Smooth muscle cell (in vitro differentiated cells): Measurements from ENCODE around the gene SIAH2. TPM values are rescaled to one million over a fixed set of nuclear protein-coding genes. Genes with fewer than 3 reads are reported as not detected.

ENCODE experiments used
- DNase-seq: peaks from one replicate; lab custom pipeline; 2025; ENCODE audit not compliant: unreplicated experiment; lab: John Stamatoyannopoulos, UW
- H2AFZ ChIP-seq: fragments of 200-600 bp; sonication (generic); 2 replicates; pipeline ENCODE4 v1.6.0; 2016; ENCODE audit warnings: antibody characterized with exemption, low read depth, mild to moderate bottlenecking
- H3F3A ChIP-seq: fragments of 200-600 bp; sonication (generic); 2 replicates; pipeline ENCODE4 v1.6.0; 2017; ENCODE audit warnings: antibody characterized with exemption, low read depth
- H3K27ac ChIP-seq: fragments of 200-600 bp; sonication (generic); 2 replicates; pipeline ENCODE4 v1.5.1; 2016; ENCODE audit warnings: low read depth, mild to moderate bottlenecking
- H3K27me3 ChIP-seq: fragments of 200-600 bp; sonication (generic); 2 replicates; pipeline ENCODE4 v1.6.1; 2016; ENCODE audit warnings: low read depth, mild to moderate bottlenecking
- H3K36me3 ChIP-seq: fragments of 200-600 bp; sonication (generic); 2 replicates; pipeline ENCODE4 v1.5.1; 2016; ENCODE audit warnings: low read depth
- H3K4me1 ChIP-seq: fragments of 200-600 bp; sonication (generic); 2 replicates; pipeline ENCODE4 v1.5.1; 2016; ENCODE audit warnings: low read depth
- H3K4me2 ChIP-seq: fragments of 200-600 bp; sonication (generic); 2 replicates; pipeline ENCODE4 v1.6.0; 2016; ENCODE audit warnings: mild to moderate bottlenecking
- H3K4me3 ChIP-seq: fragments of 200-600 bp; sonication (generic); 2 replicates; pipeline ENCODE4 v1.5.1; 2016; ENCODE audit warnings: mild to moderate bottlenecking
- H3K79me2 ChIP-seq: fragments of 200-600 bp; sonication (generic); 2 replicates; pipeline ENCODE4 v1.6.0; 2016; ENCODE audit warnings: low read depth, mild to moderate bottlenecking
- H3K9ac ChIP-seq: fragments of 200-600 bp; sonication (generic); 2 replicates; pipeline ENCODE4 v1.6.0; 2016; ENCODE audit warnings: low read depth
- H3K9me3 ChIP-seq: fragments of 200-600 bp; sonication (generic); replicated peaks from 2 replicates; pipeline ENCODE4 v1.5.1; 2016; ENCODE audit warnings: low read depth
- H4K20me1 ChIP-seq: fragments of 200-600 bp; sonication (generic); 2 replicates; pipeline ENCODE4 v1.6.0; 2016; ENCODE audit warnings: low read depth
- CTCF ChIP-seq: fragments of 200-600 bp; sonication (generic); IDR thresholded peaks from 2 replicates; pipeline ENCODE4 v1.5.1; 2017; ENCODE audit warnings: borderline replicate concordance, mild to moderate bottlenecking, antibody characterized with exemption; ENCODE audit not compliant: insufficient read depth, poor library complexity, severe bottlenecking
- WGBS: methylation state at CpG from one replicate; pipeline ENCODE4 v1.1.7; 2016; ENCODE audit warnings: low lambda C conversion rate; 5-methylcytosine and 5-hydroxymethylcytosine counted together
- polyA plus RNA-seq: library from polyadenylated mRNA; unstranded; fragments of >200 nt; fragmentation: Nextera tagmentation; extraction: Ambion mirVana; gene quantifications from 2 replicates; pipeline ENCODE4 v1.2.1, GENCODE V29; 2016
- total RNA-seq: library from RNA; depleted of rRNA; stranded (reverse); fragments of >200 nt; gene quantifications from 2 replicates; pipeline ENCODE4 v1.2.3, GENCODE V29; 2014

SIAH2 gene
- total and polyA plus RNA-seq, 2 experiments from 2014 or later: 43.9 to 44.9 TPM

GRCh38 chr3:150789451-150789850 lies 26.5 kb upstream of the SIAH2 start:
- Histone ChIP-seq H2AFZ (no peak overlapping the region), H3K4me2 (no peak overlapping the region), H3K4me1 (no peaks in the 10 kb centered on the region), H3K9me3 (no peaks in the 10 kb centered on the region), H3K36me3 (no peaks in the 10 kb centered on the region), H4K20me1 (no peaks in the 10 kb centered on the region), H3K27me3 (no peaks in the 10 kb centered on the region), H3F3A (no peaks in the 10 kb centered on the region), H3K4me3 (no peak overlapping the region), H3K9ac (no peak overlapping the region), H3K27ac (no peak overlapping the region), H3K79me2 (no peaks in the 10 kb centered on the region)
- DNase-seq: no peak
- WGBS: 91% methylated on average over 4 of the region's 4 CpGs
- no peak for TF ChIP-seq CTCF

GRCh38 chr3:150787741-150788370 lies 24.9 kb upstream of the SIAH2 start:
- Histone ChIP-seq H4K20me1 (no peaks in the 10 kb centered on the region), H3K4me1 (no peaks in the 10 kb centered on the region), H3K79me2 (no peaks in the 10 kb centered on the region), H3K27ac (no peak overlapping the region), H3K4me3 (no peak overlapping the region), H3K9me3 (no peaks in the 10 kb centered on the region), H2AFZ (peak overlapping the region; percentile 35), H3F3A (no peaks in the 10 kb centered on the region), H3K27me3 (no peaks in the 10 kb centered on the region), H3K4me2 (peak overlapping the region; percentile 46), H3K36me3 (no peaks in the 10 kb centered on the region), H3K9ac (no peak overlapping the region)
- peak; percentile 17 for DNase-seq
- TF ChIP-seq CTCF: peak; percentile 90
- 3% methylated on average over 10 of the region's 10 CpGs for WGBS

- TF ChIP-seq CTCF: no peak
- H3K4me1 ChIP-seq: no peaks in the 10 kb centered on the region
- no peak overlapping the region for H3K27ac ChIP-seq
- no peaks in the 10 kb centered on the region for H3K9me3 ChIP-seq
- H2AFZ ChIP-seq: no peak overlapping the region
- H3K9ac ChIP-seq: no peak overlapping the region
- H3K79me2 ChIP-seq: no peaks in the 10 kb centered on the region
- no peak overlapping the region for H3K4me3 ChIP-seq
- H3K27me3 ChIP-seq: no peaks in the 10 kb centered on the region
- no peak overlapping the region for H3K4me2 ChIP-seq
- H3F3A ChIP-seq: no peaks in the 10 kb centered on the region
- no peak for DNase-seq
- H4K20me1 ChIP-seq: no peaks in the 10 kb centered on the region
- no peaks in the 10 kb centered on the region for H3K36me3 ChIP-seq
These were observed 23.8 kb upstream of the SIAH2 start for GRCh38 chr3:150786791-150787190.

GRCh38 chr3:150784747-150785125 lies 21.8 kb upstream of the SIAH2 start:
- no peak overlapping the region for H3K27ac ChIP-seq
- no peaks in the 10 kb centered on the region for H3K79me2 ChIP-seq
- no peak overlapping the region for H3K4me3 ChIP-seq
- no peak overlapping the region for H2AFZ ChIP-seq
- no peaks in the 10 kb centered on the region for H4K20me1 ChIP-seq
- H3K4me2 ChIP-seq: no peak overlapping the region
- no peak for DNase-seq
- H3K9ac ChIP-seq: no peak overlapping the region
- no peaks in the 10 kb centered on the region for H3K27me3 ChIP-seq
- TF ChIP-seq CTCF: no peak
- no peaks in the 10 kb centered on the region for H3K4me1 ChIP-seq
- no peaks in the 10 kb centered on the region for H3F3A ChIP-seq
- H3K36me3 ChIP-seq: no peaks in the 10 kb centered on the region
- no peaks in the 10 kb centered on the region for H3K9me3 ChIP-seq
